Measurements from ENCODE around the gene LINGO4. TPM values are rescaled to one million over a fixed set of nuclear protein-coding genes. Genes with fewer than 3 reads are reported as not detected.

The LINGO4 gene
- total and polyA plus RNA-seq, 2 donors (not counting 1 experiment from before 2014, with no cell fraction given): not detected

DNA sequence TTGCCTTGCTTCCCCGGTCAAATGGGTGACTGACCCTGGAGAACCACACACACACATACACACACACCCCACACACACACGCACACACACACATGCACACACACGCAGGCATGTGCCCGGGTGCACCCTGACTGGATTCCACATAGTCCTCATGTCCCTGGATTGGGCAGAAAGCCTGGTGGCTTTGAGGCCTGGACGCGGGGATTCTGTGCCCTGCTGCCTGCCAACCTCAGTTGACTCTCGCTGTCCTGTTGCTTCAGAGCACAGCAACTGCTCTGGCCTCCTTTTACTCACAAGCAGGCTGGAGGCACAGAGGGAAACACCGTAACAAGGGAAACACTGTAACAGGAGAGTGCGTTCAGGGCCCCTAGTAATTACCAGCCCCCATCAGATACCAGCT lies 20.0 kb upstream of the LINGO4 start:
- Histone ChIP-seq H4K20me1 (ENCODE audit: control insufficient read depth, extremely low read depth, insufficient read depth, low read length) (no peaks in the 10 kb centered on the region), H3K4me2 (ENCODE audit: extremely low read depth, insufficient read depth, low read length) (no peak overlapping the region), H3K79me2 (ENCODE audit: control insufficient read depth, insufficient read depth, low read length) (no peaks in the 10 kb centered on the region), H3K27ac (ENCODE audit: insufficient read depth, low read length) (no peak overlapping the region), H3K4me3 (replicated peaks in 1 of 4; ENCODE audit: control extremely low read depth in 1 of 4, insufficient read depth in 1 of 4, low read depth in 3 of 4, low read length in 4 of 4) (no peak overlapping the region), H3K27me3 (ENCODE audit: control insufficient read depth, insufficient read depth, low read length) (peaks cover 18% of the 10 kb centered on the region), H3K4me1 (ENCODE audit: control insufficient read depth, extremely low read depth, insufficient read depth, low read length) (no peaks in the 10 kb centered on the region), H3K9me3 (ENCODE audit: control insufficient read depth, insufficient read depth, low read depth, low read length) (no peaks in the 10 kb centered on the region), H3K9ac (ENCODE audit: insufficient read depth, low read length) (no peak overlapping the region), H3K36me3 (ENCODE audit: control insufficient read depth, insufficient read depth, low read length) (no peaks in the 10 kb centered on the region), H2AFZ (ENCODE audit: low read length) (no peak overlapping the region)
- no peak for DNase-seq (ENCODE audit: low read depth in 2 of 2)
- TF ChIP-seq EZH2 (IDR thresholded peaks at IDR 0.05; ENCODE audit: low read length, missing control alignments): no peak
- TF ChIP-seq, protein P1, sequence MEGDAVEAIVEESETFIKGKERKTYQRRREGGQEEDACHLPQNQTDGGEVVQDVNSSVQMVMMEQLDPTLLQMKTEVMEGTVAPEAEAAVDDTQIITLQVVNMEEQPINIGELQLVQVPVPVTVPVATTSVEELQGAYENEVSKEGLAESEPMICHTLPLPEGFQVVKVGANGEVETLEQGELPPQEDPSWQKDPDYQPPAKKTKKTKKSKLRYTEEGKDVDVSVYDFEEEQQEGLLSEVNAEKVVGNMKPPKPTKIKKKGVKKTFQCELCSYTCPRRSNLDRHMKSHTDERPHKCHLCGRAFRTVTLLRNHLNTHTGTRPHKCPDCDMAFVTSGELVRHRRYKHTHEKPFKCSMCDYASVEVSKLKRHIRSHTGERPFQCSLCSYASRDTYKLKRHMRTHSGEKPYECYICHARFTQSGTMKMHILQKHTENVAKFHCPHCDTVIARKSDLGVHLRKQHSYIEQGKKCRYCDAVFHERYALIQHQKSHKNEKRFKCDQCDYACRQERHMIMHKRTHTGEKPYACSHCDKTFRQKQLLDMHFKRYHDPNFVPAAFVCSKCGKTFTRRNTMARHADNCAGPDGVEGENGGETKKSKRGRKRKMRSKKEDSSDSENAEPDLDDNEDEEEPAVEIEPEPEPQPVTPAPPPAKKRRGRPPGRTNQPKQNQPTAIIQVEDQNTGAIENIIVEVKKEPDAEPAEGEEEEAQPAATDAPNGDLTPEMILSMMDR (conservative IDR thresholded peaks at IDR 0.05 in 1 of 2, IDR thresholded peaks at IDR 0.05 in 1 of 2; ENCODE audit: low read depth in 1 of 2, low read length in 2 of 2): no peak

DNA sequence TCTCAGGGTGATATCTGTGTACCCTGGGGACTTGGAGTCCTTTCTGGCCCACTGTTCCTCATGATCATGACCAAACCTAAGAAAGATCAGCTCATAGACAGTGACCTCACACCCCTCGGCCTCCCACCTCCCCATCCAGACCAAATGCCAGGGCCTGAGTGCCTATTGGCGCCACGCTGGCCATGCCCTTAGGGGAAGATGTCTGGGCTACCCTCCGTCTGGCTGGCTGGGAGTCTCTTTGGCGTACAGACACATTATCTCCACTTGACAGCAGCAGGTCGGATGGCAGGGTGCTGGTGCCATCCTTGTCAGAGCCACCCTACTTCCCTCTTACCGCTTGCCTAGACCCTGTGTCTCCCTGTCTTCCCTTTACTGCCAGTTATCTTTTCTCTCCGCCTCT lies 18.0 kb upstream of the LINGO4 start:
- Histone ChIP-seq H3K27ac (ENCODE audit: insufficient read depth, low read length) (no peak overlapping the region), H3K4me3 (replicated peaks in 1 of 4; ENCODE audit: control extremely low read depth in 1 of 4, insufficient read depth in 1 of 4, low read depth in 3 of 4, low read length in 4 of 4) (no peak overlapping the region), H3K36me3 (ENCODE audit: control insufficient read depth, insufficient read depth, low read length) (no peaks in the 10 kb centered on the region), H3K79me2 (ENCODE audit: control insufficient read depth, insufficient read depth, low read length) (no peaks in the 10 kb centered on the region), H2AFZ (ENCODE audit: low read length) (no peak overlapping the region), H3K9ac (ENCODE audit: insufficient read depth, low read length) (no peak overlapping the region), H3K27me3 (ENCODE audit: control insufficient read depth, insufficient read depth, low read length) (peaks cover 18% of the 10 kb centered on the region), H4K20me1 (ENCODE audit: control insufficient read depth, extremely low read depth, insufficient read depth, low read length) (no peaks in the 10 kb centered on the region), H3K4me2 (ENCODE audit: extremely low read depth, insufficient read depth, low read length) (no peak overlapping the region), H3K9me3 (ENCODE audit: control insufficient read depth, insufficient read depth, low read depth, low read length) (no peaks in the 10 kb centered on the region), H3K4me1 (ENCODE audit: control insufficient read depth, extremely low read depth, insufficient read depth, low read length) (no peaks in the 10 kb centered on the region)
- DNase-seq (ENCODE audit: low read depth in 2 of 2): no peak
- TF ChIP-seq, protein P1 (conservative IDR thresholded peaks at IDR 0.05 in 1 of 2, IDR thresholded peaks at IDR 0.05 in 1 of 2; ENCODE audit: low read depth in 1 of 2, low read length in 2 of 2): no peak
- no peak for TF ChIP-seq EZH2 (IDR thresholded peaks at IDR 0.05; ENCODE audit: low read length, missing control alignments)

DNA sequence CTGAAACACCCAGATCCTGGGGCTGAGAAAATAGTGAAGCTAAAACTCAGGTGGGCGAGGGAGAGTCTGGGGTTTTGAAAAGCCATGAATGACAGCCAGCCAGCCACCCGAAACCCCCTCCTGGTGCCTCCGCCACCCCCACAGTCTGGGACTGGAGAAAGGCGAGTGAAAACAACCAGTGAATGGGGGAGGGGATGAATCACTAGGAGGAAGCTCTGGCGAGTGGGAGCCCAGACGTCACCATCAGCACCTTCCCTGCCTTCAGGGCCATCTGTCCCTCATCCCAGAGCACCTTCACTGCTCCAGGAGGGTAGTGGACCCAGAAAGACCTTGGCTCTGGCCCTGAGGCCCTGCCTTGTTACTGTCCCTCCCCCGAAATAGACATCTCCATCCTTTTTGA lies 17.2 kb upstream of the LINGO4 start:
- no peaks in the 10 kb centered on the region for H3K36me3 ChIP-seq (ENCODE audit: control insufficient read depth, insufficient read depth, low read length)
- H3K4me3 ChIP-seq (replicated peaks in 1 of 4; ENCODE audit: control extremely low read depth in 1 of 4, insufficient read depth in 1 of 4, low read depth in 3 of 4, low read length in 4 of 4): no peak overlapping the region
- no peak overlapping the region for H2AFZ ChIP-seq (ENCODE audit: low read length)
- TF ChIP-seq, protein P1 (conservative IDR thresholded peaks at IDR 0.05 in 1 of 2, IDR thresholded peaks at IDR 0.05 in 1 of 2; ENCODE audit: low read depth in 1 of 2, low read length in 2 of 2): no peak
- no peak for TF ChIP-seq EZH2 (IDR thresholded peaks at IDR 0.05; ENCODE audit: low read length, missing control alignments)
- H3K27ac ChIP-seq (ENCODE audit: insufficient read depth, low read length): no peak overlapping the region
- no peaks in the 10 kb centered on the region for H3K79me2 ChIP-seq (ENCODE audit: control insufficient read depth, insufficient read depth, low read length)
- no peaks in the 10 kb centered on the region for H4K20me1 ChIP-seq (ENCODE audit: control insufficient read depth, extremely low read depth, insufficient read depth, low read length)
- peaks cover 18% of the 10 kb centered on the region for H3K27me3 ChIP-seq (ENCODE audit: control insufficient read depth, insufficient read depth, low read length)
- no peak overlapping the region for H3K4me2 ChIP-seq (ENCODE audit: extremely low read depth, insufficient read depth, low read length)
- DNase-seq (ENCODE audit: low read depth in 2 of 2): no peak
- no peaks in the 10 kb centered on the region for H3K4me1 ChIP-seq (ENCODE audit: control insufficient read depth, extremely low read depth, insufficient read depth, low read length)
- no peak overlapping the region for H3K9ac ChIP-seq (ENCODE audit: insufficient read depth, low read length)
- H3K9me3 ChIP-seq (ENCODE audit: control insufficient read depth, insufficient read depth, low read depth, low read length): no peaks in the 10 kb centered on the region
